Smooth muscle cell of the brain vasculature (primary cell): Measurements from ENCODE around the gene RHOH.

Experiments used
- DNase-seq: peaks from one replicate; pipeline ENCODE4 v3.0.0-alpha.2; 2012; ENCODE audit warnings: low read depth, low spot score

The RHOH gene

GRCh38 chr4:40187386-40187906 lies 9.4 kb upstream of the RHOH start:
- DNase-seq = no peak

GRCh38 chr4:40190019-40190418 lies 6.8 kb upstream of the RHOH start:
- no peak for DNase-seq

GRCh38 chr4:40190465-40190864 lies 6.4 kb upstream of the RHOH start:
- DNase-seq = no peak

GRCh38 chr4:40190880-40191815 lies 5.7 kb upstream of the RHOH start:
- DNase-seq = no peak

GRCh38 chr4:40192114-40193015 lies 4.5 kb upstream of the RHOH start:
- no peak for DNase-seq

- DNase-seq = no peak
These were observed 3.7 kb upstream of the RHOH start for GRCh38 chr4:40193016-40193571.

GRCh38 chr4:40193578-40193977 lies 3.3 kb upstream of the RHOH start:
- DNase-seq = no peak

GRCh38 chr4:40194602-40195161 lies 2.1 kb upstream of the RHOH start:
- DNase-seq = peak; percentile 29

GRCh38 chr4:40195182-40196177 lies 1.4 kb upstream of the RHOH start:
- no peak for DNase-seq

- DNase-seq = no peak
These were observed 559 bp upstream of the RHOH start for GRCh38 chr4:40196272-40196671.

GRCh38 chr4:40197879-40198689 lies 1.3 kb downstream of the RHOH start:
- DNase-seq = no peak

GRCh38 chr4:40199179-40199670 lies 2.4 kb downstream of the RHOH start:
- DNase-seq = no peak

- DNase-seq = no peak
These were observed 3.4 kb downstream of the RHOH start for GRCh38 chr4:40199999-40200874.

- no peak for DNase-seq
These were observed 4.3 kb downstream of the RHOH start for GRCh38 chr4:40200875-40201801.

GRCh38 chr4:40201898-40202297 lies 5.1 kb downstream of the RHOH start:
- no peak for DNase-seq

- no peak for DNase-seq
These were observed 5.6 kb downstream of the RHOH start for GRCh38 chr4:40202474-40202873.
